ENCODE results near the gene RPS6KC1. TPM values are rescaled to one million over a fixed set of nuclear protein-coding genes. Genes with fewer than 3 reads are reported as not detected.

The RPS6KC1 gene
- total and polyA plus RNA-seq, 2 donors (not counting 1 experiment from before 2014, with no cell fraction given): 2.4 to 19.0 TPM

DNA sequence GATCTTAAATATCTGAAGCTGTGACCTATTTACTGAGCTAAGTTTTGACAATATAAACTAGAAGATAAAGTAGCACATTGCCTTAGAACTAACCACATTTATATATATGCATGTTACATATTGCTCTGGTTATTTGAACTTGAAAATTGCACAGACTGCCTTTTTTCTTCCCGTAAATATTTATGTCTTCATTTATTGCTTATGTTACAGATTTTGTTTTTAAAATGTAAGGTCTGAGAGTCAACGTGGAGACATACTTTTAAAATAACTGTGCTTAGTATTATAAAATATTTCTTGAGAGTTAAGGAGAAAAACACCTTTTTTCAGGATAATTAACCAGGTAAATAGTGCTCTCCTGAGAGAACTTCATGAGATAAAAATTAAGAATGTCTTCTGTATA, 3.1 kb downstream of the RPS6KC1 start:
- no peak overlapping the region for H2AFZ ChIP-seq (ENCODE audit: insufficient read depth, low read depth, low read length, poor library complexity, severe bottlenecking)
- no peaks in the 10 kb centered on the region for H4K20me1 ChIP-seq (ENCODE audit: control insufficient read depth, insufficient read depth, low read length, poor library complexity, severe bottlenecking)
- TF ChIP-seq EZH2 (IDR thresholded peaks at IDR 0.05; ENCODE audit: borderline replicate concordance, insufficient read depth, low read depth, low read length, poor library complexity, severe bottlenecking): no peak
- TF ChIP-seq, protein P1, sequence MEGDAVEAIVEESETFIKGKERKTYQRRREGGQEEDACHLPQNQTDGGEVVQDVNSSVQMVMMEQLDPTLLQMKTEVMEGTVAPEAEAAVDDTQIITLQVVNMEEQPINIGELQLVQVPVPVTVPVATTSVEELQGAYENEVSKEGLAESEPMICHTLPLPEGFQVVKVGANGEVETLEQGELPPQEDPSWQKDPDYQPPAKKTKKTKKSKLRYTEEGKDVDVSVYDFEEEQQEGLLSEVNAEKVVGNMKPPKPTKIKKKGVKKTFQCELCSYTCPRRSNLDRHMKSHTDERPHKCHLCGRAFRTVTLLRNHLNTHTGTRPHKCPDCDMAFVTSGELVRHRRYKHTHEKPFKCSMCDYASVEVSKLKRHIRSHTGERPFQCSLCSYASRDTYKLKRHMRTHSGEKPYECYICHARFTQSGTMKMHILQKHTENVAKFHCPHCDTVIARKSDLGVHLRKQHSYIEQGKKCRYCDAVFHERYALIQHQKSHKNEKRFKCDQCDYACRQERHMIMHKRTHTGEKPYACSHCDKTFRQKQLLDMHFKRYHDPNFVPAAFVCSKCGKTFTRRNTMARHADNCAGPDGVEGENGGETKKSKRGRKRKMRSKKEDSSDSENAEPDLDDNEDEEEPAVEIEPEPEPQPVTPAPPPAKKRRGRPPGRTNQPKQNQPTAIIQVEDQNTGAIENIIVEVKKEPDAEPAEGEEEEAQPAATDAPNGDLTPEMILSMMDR (IDR thresholded peaks at IDR 0.05): no peak
- H3K27me3 ChIP-seq (replicated peaks in 1 of 4; ENCODE audit: control extremely low read depth in 1 of 4, control insufficient read depth in 3 of 4, insufficient read depth in 4 of 4, low read length in 3 of 4): peaks cover 0 to 3% (median 0%) of the 10 kb centered on the region in 4 experiments
- ChIA-PET CTCF (no interaction called here), POLR2A (no interaction called here)
- DNase-seq (no peak), ATAC-seq (ENCODE audit: low read depth) (no peak)
- intact Hi-C loops (cut with micrococcal nuclease): no loop called here
- no peak overlapping the region for H3K9ac ChIP-seq (ENCODE audit: low read length)
- peaks cover 71% of the 10 kb centered on the region for H3K79me2 ChIP-seq (ENCODE audit: control insufficient read depth, insufficient read depth, low read length)
- Mint-ChIP-seq H3K27me3 (peaks cover under 1% of the 10 kb centered on the region), H3K4me1 (peaks cover 22% of the 10 kb centered on the region), H3K9me3 (ENCODE audit: insufficient read depth) (peaks cover 3% of the 10 kb centered on the region), H3K4me3 (no peak overlapping the region), H3K27ac (no peak overlapping the region)
- no peak overlapping the region for H3K4me3 ChIP-seq (ENCODE audit: control extremely low read depth in 1 of 5, extremely low read depth in 1 of 5, insufficient read depth in 1 of 5, low read depth in 2 of 5, low read length in 4 of 5)
- H3K9me3 ChIP-seq (ENCODE audit: control extremely low read depth in 1 of 3, control insufficient read depth in 2 of 3, insufficient read depth in 1 of 3, low read length in 2 of 3): peaks cover 0 to 5% (median 0%) of the 10 kb centered on the region in 3 donors
- H3K36me3 ChIP-seq (replicated peaks in 1 of 2; ENCODE audit: control extremely low read depth in 1 of 2, control insufficient read depth in 1 of 2, extremely low read depth in 1 of 2, insufficient read depth in 2 of 2, low read length in 1 of 2): no peaks in the 10 kb centered on the region
- H3K27ac ChIP-seq (ENCODE audit: low read length in 2 of 2): no peak overlapping the region
- peaks cover 12 to 13% of the 10 kb centered on the region in 2 donors for H3K4me1 ChIP-seq (ENCODE audit: control insufficient read depth in 2 of 2, insufficient read depth in 2 of 2, low read length in 2 of 2)
- WGBS (ENCODE audit: insufficient coverage): no CpG with 5 or more reads among the region's 2 CpGs
- H3K4me2 ChIP-seq (replicated peaks; ENCODE audit: low read depth, low read length, poor library complexity, severe bottlenecking): no peak overlapping the region

DNA sequence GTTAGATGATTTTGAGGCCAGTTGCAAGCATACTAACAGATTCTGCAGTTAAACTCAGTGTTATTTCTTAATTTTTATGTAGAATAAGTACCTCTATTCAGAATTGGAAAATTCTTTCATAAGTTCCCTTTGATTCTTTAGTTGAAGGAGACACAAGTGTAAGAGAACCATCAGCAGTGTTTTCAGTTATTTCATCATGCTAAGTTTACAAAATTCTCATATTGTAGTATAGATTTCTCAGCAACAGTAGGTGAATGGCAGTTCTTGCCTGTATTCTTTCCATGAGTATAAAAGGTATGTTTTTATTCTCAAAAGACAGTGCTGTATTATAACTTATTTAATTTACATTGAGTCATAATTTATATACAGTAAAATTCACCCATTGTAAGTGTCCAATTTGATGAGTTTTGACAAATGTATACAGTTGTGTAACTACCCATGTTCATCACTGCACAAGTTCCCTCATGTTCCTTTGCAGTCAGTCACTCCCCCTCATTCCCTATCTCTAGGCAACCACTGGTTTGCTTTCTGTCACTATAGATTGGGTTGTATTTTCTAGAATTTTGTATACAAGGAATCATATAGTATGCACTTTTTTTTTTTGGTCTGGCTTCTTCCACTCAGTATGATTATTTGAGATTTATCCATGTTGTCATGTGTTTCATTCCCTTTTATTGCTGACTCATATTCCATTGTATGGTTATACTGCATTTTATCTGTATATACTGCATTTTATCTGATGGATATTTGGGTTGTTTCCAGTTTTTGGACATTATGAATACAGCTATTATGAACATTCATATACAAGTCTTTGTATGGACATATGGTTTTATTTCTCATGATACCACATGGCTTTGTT, 3.9 kb downstream of the RPS6KC1 start:
- peaks cover 12 to 13% of the 10 kb centered on the region in 2 donors for H3K4me1 ChIP-seq (ENCODE audit: control insufficient read depth in 2 of 2, insufficient read depth in 2 of 2, low read length in 2 of 2)
- no peaks in the 10 kb centered on the region for H3K27me3 ChIP-seq (replicated peaks in 1 of 4; ENCODE audit: control extremely low read depth in 1 of 4, control insufficient read depth in 3 of 4, insufficient read depth in 4 of 4, low read length in 3 of 4)
- ChIA-PET POLR2A (no interaction called here), CTCF (no interaction called here)
- peaks cover 0 to 5% (median 0%) of the 10 kb centered on the region in 3 donors for H3K9me3 ChIP-seq (ENCODE audit: control extremely low read depth in 1 of 3, control insufficient read depth in 2 of 3, insufficient read depth in 1 of 3, low read length in 2 of 3)
- DNase-seq: no peak
- Mint-ChIP-seq H3K9me3 (ENCODE audit: insufficient read depth) (peaks cover 3% of the 10 kb centered on the region), H3K4me1 (peaks cover 22% of the 10 kb centered on the region), H3K27ac (no peak overlapping the region), H3K4me3 (no peak overlapping the region), H3K27me3 (no peaks in the 10 kb centered on the region)
- intact Hi-C loops (cut with micrococcal nuclease): no loop called here
- ATAC-seq (ENCODE audit: low read depth): no peak
- no peaks in the 10 kb centered on the region for H4K20me1 ChIP-seq (ENCODE audit: control insufficient read depth, insufficient read depth, low read length, poor library complexity, severe bottlenecking)
- H3K4me2 ChIP-seq (replicated peaks; ENCODE audit: low read depth, low read length, poor library complexity, severe bottlenecking): no peak overlapping the region
- H3K79me2 ChIP-seq (ENCODE audit: control insufficient read depth, insufficient read depth, low read length): peaks cover 76% of the 10 kb centered on the region
- H3K27ac ChIP-seq (ENCODE audit: low read length in 2 of 2): no peak overlapping the region
- no peak overlapping the region for H3K4me3 ChIP-seq (ENCODE audit: control extremely low read depth in 1 of 5, extremely low read depth in 1 of 5, insufficient read depth in 1 of 5, low read depth in 2 of 5, low read length in 4 of 5)
- H3K9ac ChIP-seq (ENCODE audit: low read length): no peak overlapping the region
- TF ChIP-seq, protein P1 (IDR thresholded peaks at IDR 0.05): no peak
- no peak for TF ChIP-seq EZH2 (IDR thresholded peaks at IDR 0.05; ENCODE audit: borderline replicate concordance, insufficient read depth, low read depth, low read length, poor library complexity, severe bottlenecking)
- no peaks in the 10 kb centered on the region for H3K36me3 ChIP-seq (replicated peaks in 1 of 2; ENCODE audit: control extremely low read depth in 1 of 2, control insufficient read depth in 1 of 2, extremely low read depth in 1 of 2, insufficient read depth in 2 of 2, low read length in 1 of 2)
- H2AFZ ChIP-seq (ENCODE audit: insufficient read depth, low read depth, low read length, poor library complexity, severe bottlenecking): no peak overlapping the region
